ENCODE measurements around the gene IFTAP.
A peak's percentile ranks its signal among the peaks of the same experiment; 100 is the strongest.
"Not testable (repeated sequence)": the region's sequence is repeated elsewhere in the genome, so short reads cannot be mapped to it uniquely, and the experiment has no call there.

IFTAP gene, protein sequence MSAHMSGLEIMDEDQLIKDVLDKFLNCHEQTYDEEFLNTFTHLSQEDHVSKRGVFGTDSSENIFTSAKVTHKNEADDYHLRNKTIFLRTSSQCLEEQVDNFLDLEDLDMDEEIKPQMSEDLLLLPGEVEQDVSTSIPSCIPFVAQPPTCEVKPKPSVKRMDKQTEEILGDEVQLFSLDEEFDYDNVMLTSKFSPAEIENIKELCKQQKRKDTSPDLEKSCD

DNA sequence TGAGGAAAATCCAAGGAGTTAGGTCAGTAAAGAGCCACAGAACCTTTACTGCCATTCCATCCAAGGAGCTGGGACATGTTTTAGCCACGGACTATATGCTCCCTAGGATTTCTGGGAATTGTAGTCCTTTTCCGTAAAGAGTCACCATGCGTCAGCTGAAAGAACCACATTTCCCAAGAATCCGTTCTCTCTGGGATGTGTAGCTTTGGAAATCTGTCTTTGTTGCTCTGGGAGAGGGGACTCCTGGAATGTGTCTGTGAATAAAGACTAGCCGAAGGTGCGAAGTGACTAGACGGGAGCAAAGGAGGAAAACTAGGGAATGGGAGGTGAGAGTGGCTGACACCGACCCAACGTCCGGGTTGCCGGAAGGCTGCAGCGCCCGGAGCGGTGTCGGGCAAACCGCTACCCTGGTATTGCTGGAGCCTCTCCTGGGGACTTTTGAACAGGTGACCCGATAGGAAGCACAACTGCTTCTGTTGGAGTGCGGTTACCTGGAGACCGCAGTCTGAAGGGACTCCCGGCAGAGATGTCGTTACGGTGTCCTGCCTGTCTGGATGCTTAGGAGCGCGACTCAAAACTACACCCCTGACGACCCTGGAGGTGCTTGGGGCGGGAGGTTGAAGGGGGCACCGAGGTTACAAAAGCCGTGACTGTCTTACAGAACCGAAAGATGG, at the start of gene IFTAP:
IFTAP (plus strand) TSS at position 187 of the 674 bp plus-strand sequence. CDS start 15,602 bp downstream, outside the sequence.
- DNase-seq = peak; percentile 68 to 89

DNA sequence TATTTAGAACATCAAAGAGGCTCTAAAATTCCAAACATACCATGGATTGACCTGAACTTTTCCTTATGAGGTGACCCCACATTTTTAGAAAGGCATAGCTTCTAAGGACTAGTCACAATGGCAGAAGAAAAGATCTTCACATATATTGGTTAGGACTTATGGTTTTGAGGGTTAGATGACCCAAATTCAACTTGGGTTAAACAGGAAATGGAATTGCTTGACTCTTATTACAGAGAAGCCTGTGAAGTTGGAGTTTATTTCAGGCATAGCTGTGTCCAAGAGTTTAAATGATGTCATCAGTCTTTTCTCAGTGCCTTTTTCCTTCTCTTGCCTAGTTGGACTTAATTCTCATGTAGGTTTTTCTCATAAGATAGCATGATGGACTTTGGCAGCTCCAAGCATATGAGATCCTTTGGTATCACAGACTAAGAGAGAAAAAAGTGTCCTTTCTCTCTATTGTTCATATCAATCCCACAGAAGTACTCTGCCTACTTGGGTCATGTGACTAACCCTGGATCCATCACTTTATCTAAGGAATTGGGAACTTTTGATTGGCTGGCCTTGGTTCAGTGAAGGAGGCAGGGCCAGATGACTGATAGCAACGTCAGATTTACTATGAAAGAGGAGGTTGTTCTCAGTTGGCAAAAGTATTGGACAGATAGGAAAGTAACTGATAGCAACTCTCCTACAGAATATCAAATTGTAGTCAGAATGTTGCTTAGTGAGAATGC, 43.8 kb upstream of the IFTAP start:
- DNase-seq = no peak

DNA sequence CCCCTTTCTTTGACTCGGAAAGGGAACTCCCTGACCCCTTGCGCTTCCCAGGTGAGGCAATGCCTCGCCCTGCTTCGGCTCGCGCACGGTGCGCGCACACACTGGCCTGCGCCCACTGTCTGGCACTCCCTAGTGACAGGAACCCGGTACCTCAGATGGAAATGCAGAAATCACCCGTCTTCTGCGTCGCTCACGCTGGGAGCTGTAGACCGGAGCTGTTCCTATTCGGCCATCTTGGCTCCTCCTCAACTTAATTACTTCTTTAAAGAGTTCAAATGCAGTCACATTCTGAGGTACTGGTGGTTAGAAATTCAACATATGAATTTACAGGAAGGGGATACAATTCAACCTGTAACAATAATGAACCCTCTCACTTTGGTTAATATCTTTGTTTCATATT, 36.9 kb upstream of the IFTAP start:
- not testable (repeated sequence) for DNase-seq

DNA sequence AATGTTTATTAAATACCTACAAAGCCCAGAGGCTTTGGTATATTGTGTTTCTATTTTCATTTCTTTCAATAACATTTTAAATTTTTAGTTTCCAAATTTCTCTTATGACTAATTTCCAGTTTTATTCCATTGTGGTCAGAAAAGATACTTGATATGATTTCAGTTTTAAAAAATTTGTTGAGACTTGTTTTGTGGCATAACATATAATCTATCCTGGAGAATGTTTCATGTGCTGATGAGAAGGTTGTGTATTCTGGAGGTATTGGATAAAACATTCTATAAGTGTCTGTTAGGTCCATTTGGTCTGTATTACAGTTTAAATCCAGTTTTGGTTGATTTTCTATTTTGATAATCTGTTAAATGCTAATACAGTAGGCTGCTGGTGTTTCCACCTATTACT, 36.3 kb upstream of the IFTAP start:
- DNase-seq = no peak

DNA sequence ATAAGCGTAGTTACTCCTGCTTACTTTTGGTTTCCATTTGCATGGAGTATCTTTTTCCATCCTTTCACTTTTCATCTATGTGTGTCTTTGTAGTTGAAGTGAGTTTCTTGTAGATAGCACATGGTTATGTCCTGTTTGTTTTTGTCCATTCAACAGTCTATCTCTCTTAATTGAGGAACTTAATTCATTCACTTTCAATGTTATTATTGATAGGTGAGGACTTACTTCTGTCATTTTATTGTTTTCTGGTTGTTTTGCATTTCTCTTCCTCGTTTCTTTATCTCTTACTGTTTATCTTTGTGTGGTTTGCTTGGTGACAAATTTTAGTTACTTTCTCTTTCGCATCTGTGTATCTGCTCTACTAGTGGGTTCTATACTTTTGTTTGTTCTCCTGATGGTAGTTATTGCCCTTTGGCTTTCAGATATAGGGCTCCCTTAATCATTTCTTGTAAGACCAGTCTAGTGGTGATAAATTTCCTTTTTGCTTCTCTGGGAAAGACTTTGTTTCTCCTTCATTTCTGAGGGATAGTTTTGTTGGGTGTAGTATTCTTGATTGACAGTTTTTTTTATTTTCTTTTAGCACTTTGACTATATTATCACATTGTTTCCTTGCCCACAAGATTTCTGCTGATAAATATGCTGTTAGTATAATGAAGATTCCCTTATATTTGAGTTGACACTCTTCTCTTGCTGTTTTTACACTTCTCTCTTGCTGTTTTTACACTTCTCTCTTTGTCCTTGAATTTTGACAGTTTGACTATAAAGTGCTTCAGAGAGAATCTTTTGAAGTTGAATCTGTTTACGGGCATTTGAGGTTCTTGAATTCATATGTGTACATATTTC, 35.5 kb upstream of the IFTAP start:
- DNase-seq = no peak

DNA sequence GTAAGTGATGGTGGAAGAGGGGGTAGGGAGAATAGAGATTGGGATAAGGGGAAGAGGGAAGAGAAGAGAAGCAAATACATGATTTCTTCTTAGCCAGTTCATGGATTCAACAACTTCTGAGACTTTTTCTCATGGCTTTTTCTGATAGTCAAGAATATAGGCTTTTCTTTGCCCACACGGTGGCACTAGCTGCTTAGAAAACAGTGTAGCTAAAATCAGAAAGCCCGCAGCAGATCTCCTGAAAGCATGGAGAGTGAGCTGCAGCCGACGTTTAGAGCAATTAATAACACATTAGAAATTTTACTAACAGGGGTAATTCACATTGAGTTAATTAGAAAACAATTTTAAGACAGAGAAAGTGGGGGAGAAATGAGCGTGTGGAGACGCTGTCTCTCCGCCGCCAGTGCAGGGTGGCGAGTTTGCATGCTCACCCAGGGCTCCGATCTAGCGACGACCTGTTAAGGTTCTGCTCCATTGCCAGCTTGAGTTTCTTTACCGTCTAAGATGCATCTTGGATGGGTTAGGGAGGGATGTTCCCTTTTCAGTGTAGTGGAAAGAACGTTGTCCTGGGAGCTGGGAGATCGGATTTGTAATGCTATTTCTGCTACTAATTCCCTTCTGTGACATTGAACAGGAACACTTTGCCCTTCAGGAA, 29.8 kb upstream of the IFTAP start:
- peak; percentile 49 to 76 for DNase-seq

DNA sequence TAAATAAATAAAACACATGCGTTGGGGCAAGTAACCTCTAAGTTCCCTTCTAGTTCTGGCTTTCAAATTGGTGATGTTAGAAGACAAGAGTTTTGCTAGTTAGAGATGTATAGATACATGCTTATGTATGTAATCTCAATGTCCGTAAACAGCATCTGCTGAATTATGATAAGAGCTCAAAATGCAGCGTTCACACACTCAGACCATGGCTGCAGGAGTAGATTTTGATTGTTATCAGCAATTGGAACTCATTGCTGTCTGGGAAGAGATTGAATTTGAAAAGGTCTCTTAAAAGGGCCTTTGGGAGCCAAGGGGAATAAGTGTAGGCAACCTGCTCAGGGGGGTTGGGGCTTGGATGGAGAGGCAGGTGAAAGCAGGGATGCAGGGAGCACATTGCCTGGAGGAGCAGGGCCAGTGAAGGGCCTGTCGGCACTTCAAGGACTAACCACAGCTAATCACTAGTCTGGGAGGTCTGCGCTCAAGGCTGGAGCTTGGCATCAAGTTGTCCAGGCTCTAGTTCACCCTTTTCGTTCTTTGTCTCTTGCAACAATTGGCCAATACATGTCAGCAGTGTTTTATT, 29.2 kb upstream of the IFTAP start:
- DNase-seq = no peak

DNA sequence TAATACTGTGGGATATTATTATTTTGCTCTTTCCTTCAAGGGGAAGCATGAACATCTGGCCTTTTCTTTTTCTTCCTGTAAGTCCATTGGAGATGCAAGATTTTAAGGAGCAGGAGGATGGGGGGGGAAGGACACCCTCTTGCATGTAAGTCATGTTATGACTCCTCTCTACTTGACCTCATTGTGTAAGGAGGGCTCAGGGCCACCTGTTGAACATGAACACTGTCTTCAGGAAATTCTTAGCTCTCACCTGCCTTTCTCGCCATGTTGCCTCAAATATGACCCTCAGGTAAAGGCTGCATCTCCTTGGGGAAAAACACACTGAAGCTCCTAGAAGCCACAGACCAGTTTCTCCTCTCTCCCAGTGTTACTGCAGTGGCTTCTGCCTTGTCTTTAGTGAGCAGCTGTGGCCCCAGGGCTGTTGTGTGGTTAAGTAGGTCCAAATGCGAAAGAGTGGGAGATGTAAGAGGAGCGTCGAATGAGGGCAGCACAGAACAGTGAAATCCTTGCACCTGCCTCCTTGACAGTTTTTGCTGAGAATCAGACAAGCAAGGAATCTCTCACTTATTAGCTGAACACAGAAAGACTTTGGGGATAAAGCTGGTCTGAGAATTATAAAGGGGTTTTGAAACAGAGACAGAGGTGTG, 27.8 kb upstream of the IFTAP start:
- no peak for DNase-seq

DNA sequence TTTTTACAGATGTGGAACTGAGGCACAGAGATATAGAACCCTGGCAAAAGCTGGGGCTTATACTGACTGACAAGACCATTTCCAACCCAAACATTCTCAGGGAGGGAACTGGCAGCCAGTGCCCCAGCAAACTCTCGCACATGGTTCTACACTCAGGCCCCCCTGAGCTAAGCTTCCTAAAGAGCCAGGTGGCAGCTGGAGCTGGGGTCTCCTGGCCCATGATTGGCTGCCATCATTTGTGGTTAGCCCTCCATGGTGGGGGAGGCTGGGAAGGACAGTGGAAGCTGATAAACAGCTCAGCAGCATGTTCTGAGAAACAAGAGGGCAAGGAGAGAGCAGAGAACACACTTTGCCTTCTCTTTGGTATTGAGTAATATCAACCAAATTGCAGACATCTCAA, 26.6 kb upstream of the IFTAP start, which contains the start of gene RAG1:
RAG1 (plus strand) TSS at position 314 of the 400 bp plus-strand sequence. CDS start 5,298 bp downstream, outside the sequence.
- DNase-seq = no peak

DNA sequence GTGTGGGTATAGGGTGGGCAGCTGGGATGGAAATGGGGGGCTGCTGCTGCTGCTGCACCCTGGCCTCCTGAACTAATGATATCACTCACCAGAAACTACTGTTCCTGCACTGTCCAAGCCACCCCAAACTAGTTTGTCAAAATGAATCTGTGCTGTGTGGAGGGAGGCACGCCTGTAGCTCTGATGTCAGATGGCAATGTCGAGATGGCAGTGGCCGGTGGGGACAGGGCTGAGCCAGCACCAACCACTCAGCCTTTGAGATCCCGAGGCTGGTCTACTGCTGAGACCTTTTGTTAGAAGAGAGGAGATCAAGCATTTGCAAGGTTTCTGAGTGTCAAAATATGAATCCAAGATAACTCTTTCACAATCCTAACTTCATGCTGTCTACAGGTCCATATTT, 25.2 kb upstream of the IFTAP start:
- DNase-seq = no peak

DNA sequence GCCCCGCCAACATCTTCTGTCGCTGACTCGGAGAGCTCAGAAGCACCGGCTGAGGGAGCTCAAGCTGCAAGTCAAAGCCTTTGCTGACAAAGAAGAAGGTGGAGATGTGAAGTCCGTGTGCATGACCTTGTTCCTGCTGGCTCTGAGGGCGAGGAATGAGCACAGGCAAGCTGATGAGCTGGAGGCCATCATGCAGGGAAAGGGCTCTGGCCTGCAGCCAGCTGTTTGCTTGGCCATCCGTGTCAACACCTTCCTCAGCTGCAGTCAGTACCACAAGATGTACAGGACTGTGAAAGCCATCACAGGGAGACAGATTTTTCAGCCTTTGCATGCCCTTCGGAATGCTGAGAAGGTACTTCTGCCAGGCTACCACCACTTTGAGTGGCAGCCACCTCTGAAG, 19.8 kb upstream of the IFTAP start:
- no peak for DNase-seq

DNA sequence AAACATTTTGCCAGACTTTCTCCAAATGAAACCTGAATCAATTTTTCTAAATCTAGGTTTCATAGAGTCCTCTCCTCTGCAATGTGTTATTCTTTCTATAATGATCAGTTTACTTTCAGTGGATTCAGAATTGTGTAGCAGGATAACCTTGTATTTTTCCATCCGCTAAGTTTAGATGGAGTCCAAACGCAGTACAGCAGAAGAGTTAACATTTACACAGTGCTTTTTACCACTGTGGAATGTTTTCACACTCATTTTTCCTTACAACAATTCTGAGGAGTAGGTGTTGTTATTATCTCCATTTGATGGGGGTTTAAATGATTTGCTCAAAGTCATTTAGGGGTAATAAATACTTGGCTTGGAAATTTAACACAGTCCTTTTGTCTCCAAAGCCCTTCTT, 16.9 kb upstream of the IFTAP start:
- no peak for DNase-seq

DNA sequence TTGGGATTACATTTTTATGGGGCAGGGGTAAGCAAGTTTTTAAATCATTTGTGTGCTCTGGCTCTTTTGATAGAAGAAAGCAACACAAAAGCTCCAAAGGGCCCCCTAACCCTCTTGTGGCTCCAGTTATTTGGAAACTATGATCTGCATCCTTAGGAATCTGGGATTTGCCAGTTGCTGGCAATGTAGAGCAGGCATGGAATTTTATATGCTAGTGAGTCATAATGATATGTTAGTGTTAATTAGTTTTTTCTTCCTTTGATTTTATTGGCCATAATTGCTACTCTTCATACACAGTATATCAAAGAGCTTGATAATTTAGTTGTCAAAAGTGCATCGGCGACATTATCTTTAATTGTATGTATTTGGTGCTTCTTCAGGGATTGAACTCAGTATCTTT, 16.4 kb upstream of the IFTAP start:
- no peak for DNase-seq

DNA sequence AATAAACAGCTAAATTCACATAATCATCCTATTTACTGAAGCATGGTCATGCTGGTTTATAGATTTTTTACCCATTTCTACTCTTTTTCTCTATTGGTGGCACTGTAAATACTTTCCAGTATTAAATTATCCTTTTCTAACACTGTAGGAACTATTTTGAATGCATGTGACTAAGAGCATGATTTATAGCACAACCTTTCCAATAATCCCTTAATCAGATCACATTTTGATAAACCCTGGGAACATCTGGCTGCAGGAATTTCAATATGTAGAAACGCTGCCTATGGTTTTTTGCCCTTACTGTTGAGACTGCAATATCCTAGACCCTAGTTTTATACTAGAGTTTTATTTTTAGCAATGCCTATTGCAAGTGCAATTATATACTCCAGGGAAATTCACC, 15.8 kb upstream of the IFTAP start:
- DNase-seq = no peak

DNA sequence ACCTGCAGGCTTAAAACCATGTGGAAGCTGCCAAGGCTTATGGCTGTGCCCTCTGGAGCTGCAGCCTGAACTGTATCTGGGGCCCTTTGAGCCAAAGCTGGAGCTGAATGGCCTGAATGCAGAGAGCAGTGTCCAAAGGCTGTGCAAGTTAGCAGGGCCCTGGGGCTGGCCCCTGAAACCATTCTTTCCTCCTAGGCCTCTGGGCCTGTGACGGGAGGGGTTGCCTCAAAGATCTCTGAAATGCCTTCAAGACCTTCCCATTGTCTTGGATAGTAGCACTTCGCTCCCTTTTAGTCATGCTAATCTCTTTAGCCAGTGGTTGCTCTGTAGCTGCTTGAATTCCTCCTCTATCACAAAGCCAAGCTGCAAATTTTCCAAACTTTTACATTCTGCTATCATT, 12.8 kb upstream of the IFTAP start:
- DNase-seq = no peak

DNA sequence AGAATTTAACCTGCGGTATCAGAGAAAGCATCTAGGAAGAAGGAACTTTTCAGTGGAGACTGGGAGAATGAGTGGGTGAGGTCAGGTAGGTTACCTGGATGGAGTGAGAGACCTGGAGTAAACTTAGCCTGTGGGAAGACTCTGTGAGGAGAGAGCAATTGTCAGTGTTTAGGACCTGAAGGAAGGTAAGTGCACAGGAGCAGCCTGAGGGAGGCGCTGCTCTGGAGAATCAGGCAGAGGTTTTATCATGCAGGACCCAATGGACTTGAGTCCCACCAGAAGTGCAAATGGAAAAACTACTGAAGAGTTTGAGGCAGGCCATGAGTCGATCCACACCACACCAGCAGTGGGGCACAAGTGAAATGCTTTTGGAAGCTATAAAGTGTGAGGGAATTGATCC, 10.6 kb upstream of the IFTAP start:
- DNase-seq = no peak

DNA sequence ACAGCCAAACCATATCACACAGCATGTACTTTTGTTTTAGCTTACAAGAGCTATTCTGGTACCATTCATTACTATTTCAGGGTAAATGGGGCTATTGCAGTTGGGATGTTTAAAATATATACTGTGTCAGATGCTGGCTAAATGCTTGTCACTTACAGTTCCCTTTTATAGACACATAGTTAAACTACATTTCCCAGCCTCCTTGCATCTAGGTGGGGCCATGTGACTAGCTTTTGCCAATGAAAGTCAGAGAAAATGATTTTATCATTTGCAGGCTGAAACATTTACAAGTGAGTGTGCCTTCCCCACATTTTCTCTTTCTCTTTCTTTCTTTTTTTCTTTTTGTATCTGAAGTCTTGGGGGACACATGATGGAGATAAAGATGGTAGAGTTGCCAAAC, 7.8 kb upstream of the IFTAP start:
- no peak for DNase-seq

DNA sequence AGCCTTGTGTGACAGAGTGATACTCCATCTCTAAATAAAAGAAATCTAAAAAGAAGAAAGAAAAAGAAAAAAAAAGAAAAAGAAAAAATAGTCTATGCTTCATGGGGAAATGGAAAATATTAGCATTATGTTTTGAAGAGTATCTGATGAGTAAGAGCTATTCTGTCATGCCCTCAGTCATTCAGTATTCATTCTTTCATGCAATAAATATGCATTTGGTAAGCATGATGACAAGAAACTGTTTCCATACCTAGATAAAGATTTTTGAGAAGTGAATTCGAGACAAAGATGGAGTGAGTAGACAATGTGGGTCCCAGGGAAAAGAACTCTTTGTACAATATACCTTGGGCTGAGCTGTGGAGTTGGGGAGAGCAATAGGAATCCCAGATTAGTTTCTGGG, 6.2 kb upstream of the IFTAP start:
- no peak for DNase-seq

DNA sequence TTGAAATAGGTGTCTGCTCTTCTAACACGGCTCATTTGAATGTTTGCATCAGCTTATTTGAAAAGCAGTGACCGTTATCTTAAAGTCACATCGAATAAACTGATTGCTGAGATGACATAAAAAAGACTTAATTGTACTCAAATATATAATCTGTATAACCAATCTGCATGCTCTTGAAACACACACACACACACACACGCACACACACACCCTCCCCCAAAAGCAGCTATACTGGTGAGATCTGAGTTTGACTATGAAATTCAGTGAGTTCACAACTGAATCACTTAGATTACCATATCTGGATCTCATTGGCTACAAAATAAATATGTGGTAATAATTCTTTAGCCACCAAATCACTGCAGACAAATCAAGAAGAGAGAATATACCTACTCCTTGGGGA, 3.8 kb upstream of the IFTAP start:
- DNase-seq = no peak

DNA sequence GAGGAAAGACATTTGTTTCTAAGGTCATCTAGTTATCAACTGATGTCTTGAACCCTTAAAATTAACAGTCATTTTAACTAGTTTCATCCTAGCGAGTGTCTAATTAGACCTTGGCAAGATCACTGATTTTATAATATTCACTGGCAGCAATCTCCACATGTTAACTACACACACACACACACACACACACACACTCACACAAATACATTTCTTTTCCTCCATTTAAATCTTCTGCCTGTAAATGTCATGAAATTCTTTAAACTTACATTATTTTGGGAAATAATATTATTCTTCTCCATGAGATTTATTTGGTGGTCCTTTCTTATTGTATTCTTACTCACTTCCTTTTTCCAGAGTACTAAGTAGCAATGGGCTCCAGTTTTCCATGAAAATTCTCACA, 2.9 kb upstream of the IFTAP start:
- no peak for DNase-seq

DNA sequence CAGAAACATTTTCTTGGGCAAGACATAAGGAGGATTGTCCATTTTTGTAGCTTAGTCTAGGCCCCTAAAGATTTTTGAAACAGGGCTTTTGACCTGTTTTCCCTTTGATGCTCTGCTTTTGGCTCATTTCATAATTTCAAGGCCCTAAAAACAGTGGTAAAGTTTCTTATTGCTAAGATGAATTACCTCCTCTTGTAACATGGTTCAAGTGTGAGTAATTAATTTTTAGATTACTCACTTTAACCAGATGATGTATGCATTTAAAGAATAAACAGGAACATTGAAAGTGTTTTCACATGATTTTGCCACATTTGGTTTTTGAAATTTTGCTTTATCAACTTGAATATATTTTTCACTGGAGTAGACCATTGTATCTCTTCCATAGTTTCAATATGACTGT, 2.6 kb downstream of the IFTAP start:
- no peak for DNase-seq

DNA sequence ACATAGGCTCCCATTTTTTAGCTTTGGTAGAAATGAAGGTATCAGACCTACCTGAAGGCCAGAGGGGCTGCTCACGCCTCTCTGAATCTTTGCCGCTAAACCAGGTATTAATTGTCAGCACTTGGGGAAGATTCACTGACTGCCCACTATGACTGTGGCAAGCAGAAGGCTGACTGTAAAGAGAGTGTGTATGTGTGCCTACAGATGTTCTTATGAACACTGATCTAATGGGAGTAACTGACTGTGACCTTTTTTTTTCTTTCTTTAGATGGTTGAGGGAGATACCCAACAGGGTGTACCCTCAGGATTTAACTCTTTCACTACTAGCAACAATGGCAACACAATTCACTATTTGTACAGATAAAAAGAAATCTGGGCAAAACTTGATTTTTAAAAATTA, 3.7 kb downstream of the IFTAP start, which contains the start of gene RAG2:
RAG2 (minus strand) TSS at position 186 of the 400 bp plus-strand sequence. CDS start 4,068 bp downstream, outside the sequence.
- no peak for DNase-seq
